Cardiac muscle cell (in vitro differentiated cells and primary cell): Measurements from ENCODE around the gene BIRC6. TPM values are rescaled to one million over a fixed set of nuclear protein-coding genes. Genes with fewer than 3 reads are reported as not detected.

Experiments
- DNase-seq, 2 donors: peaks; one replicate each; pipeline versions ENCODE4 v3.0.0 to v3.0.0-alpha.2; 2010 to 2017; ENCODE audit warnings: low read depth in 1 of 2, low spot score in 1 of 2
- H3K27ac ChIP-seq: fragments of 200-600 bp; sonication (generic); 2 replicates; pipeline ENCODE4 v1.5.1; 2016
- H3K27me3 ChIP-seq: fragments of 200-600 bp; sonication (generic); 2 replicates; pipeline ENCODE4 v1.6.0; 2016; ENCODE audit warnings: control low read depth
- H3K36me3 ChIP-seq: fragments of 200-600 bp; sonication (generic); 2 replicates; pipeline ENCODE4 v1.5.1; 2016; ENCODE audit warnings: control low read depth
- H3K4me1 ChIP-seq: fragments of 200-600 bp; sonication (generic); 2 replicates; pipeline ENCODE4 v1.8.1; 2017; ENCODE audit warnings: low read depth, mild to moderate bottlenecking, mixed run types
- H3K4me3 ChIP-seq: fragments of 200-600 bp; sonication (generic); 2 replicates; pipeline ENCODE4 v1.5.1; 2016; ENCODE audit warnings: mild to moderate bottlenecking
- H3K9me3 ChIP-seq: fragments of 200-600 bp; sonication (generic); 2 replicates; pipeline ENCODE4 v1.5.1; 2017; ENCODE audit warnings: low read depth, mild to moderate bottlenecking, control low read depth
- polyA plus RNA-seq: library from polyadenylated mRNA; unstranded; fragments of >200 nt; fragmentation: Nextera tagmentation; extraction: Ambion mirVana; gene quantifications from 2 replicates; pipeline ENCODE4 v1.2.1, GENCODE V29; 2016
- total RNA-seq: library from RNA; depleted of rRNA; stranded (reverse); fragments of >200 nt; gene quantifications from 2 replicates; pipeline ENCODE4 v1.2.3, GENCODE V29; 2016
- TF ChIP-seq, protein P1 (sequence below): IDR thresholded peaks from 2 replicates; pipeline ENCODE4 v1.5.1; 2012; ENCODE audit warnings: low read depth, mild to moderate bottlenecking, low read length

The BIRC6 gene
- total and polyA plus RNA-seq, 2 experiments from 2014 or later, result 25.0 to 89.9 TPM

DNA sequence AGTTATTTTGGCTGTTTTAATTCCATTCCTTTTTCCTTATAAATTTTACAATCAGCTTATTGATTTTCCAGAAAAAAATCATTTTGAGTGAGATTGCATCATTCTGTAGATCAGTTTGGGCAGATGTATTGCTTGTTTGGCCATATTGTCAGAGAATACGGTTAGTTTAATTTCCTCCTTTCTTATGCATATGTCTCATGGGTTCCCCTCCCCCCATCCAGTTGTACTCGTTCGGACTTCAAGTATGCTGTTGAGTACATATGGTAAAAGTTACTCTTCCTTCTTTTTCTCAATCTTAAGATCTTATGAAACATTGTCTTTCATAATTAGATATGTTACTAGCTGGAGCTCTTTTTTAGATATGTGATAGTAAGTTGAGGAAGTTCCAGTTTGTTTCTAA lies 139.8 kb downstream of the BIRC6 start:
- no peaks in the 10 kb centered on the region for H3K27me3 ChIP-seq
- no peak overlapping the region for H3K4me3 ChIP-seq
- H3K4me1 ChIP-seq, result no peaks in the 10 kb centered on the region
- DNase-seq, result no peak
- H3K36me3 ChIP-seq, result peaks cover 54% of the 10 kb centered on the region
- no peaks in the 10 kb centered on the region for H3K9me3 ChIP-seq
- no peak overlapping the region for H3K27ac ChIP-seq
- TF ChIP-seq, protein P1, sequence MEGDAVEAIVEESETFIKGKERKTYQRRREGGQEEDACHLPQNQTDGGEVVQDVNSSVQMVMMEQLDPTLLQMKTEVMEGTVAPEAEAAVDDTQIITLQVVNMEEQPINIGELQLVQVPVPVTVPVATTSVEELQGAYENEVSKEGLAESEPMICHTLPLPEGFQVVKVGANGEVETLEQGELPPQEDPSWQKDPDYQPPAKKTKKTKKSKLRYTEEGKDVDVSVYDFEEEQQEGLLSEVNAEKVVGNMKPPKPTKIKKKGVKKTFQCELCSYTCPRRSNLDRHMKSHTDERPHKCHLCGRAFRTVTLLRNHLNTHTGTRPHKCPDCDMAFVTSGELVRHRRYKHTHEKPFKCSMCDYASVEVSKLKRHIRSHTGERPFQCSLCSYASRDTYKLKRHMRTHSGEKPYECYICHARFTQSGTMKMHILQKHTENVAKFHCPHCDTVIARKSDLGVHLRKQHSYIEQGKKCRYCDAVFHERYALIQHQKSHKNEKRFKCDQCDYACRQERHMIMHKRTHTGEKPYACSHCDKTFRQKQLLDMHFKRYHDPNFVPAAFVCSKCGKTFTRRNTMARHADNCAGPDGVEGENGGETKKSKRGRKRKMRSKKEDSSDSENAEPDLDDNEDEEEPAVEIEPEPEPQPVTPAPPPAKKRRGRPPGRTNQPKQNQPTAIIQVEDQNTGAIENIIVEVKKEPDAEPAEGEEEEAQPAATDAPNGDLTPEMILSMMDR, result no peak

- H3K27ac ChIP-seq, result no peak overlapping the region
- H3K9me3 ChIP-seq, result no peaks in the 10 kb centered on the region
- H3K27me3 ChIP-seq, result no peaks in the 10 kb centered on the region
- no peak for DNase-seq
- H3K36me3 ChIP-seq, result peaks cover 56% of the 10 kb centered on the region
- TF ChIP-seq, protein P1, result no peak
- no peak overlapping the region for H3K4me3 ChIP-seq
- H3K4me1 ChIP-seq, result no peaks in the 10 kb centered on the region
Measured at GRCh38 chr2:32498306-32498705, 141.5 kb downstream of the BIRC6 start.

GRCh38 chr2:32502941-32503340 lies 146.1 kb downstream of the BIRC6 start:
- H3K36me3 ChIP-seq, result peaks cover 62% of the 10 kb centered on the region
- no peak overlapping the region for H3K27ac ChIP-seq
- H3K4me1 ChIP-seq, result no peaks in the 10 kb centered on the region
- peak in 1 of 2 donors; percentile 52 for DNase-seq
- no peaks in the 10 kb centered on the region for H3K9me3 ChIP-seq
- H3K27me3 ChIP-seq, result no peaks in the 10 kb centered on the region
- TF ChIP-seq, protein P1, result no peak
- H3K4me3 ChIP-seq, result no peak overlapping the region

DNA sequence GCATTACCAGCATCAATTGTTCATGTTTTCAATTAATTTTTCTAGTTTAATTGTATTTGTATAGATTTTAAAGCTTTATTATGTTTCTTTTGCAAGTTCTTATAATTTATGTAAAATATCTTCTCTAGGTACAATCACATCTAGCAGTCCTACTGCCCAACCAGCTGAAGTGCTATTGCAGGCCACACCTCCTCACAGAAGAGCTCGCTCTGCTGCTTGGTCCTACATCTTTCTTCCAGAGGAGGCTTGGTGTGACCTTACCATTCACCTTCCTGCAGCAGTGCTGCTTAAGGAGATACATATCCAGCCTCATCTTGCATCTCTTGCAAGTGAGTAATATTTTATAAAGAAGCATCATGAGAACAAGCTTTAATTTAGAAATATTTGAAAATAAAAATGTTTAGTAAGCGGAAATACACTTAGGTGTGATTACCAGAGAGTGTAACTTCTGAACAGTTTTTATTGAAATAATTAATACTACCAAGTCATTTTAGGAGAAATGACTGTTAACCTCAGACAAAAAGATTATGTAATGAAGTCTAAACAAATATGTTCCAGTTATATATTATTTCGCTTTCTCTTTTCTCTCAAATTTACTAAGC lies 148.2 kb downstream of the BIRC6 start:
- Histone ChIP-seq H3K27ac (no peak overlapping the region), H3K27me3 (no peaks in the 10 kb centered on the region), H3K4me1 (no peaks in the 10 kb centered on the region), H3K4me3 (no peak overlapping the region), H3K9me3 (no peaks in the 10 kb centered on the region), H3K36me3 (peaks cover 58% of the 10 kb centered on the region)
- no peak for DNase-seq
- TF ChIP-seq, protein P1, result no peak

DNA sequence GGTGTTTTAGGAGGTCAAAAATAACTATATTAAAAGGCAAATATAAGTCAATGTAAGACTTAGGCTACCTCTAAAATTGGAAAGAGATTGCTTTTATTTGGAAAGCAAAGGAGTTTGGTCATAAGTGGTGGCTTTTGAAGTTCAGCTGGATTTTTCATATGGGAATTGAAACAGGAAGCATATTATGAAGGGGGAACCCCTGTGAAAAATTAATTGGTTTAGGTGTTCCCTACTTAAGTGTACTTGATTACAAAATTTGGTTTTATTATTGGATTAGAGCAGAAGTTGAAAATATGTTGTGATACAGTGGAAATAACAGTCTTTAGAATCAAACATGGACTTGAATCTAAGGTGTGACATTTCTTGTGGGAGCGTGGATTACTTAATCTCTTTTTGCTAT lies 149.6 kb downstream of the BIRC6 start:
- Histone ChIP-seq H3K27me3 (no peaks in the 10 kb centered on the region), H3K9me3 (no peaks in the 10 kb centered on the region), H3K27ac (no peak overlapping the region), H3K4me3 (no peak overlapping the region), H3K36me3 (peaks cover 50% of the 10 kb centered on the region), H3K4me1 (no peaks in the 10 kb centered on the region)
- DNase-seq, result no peak
- TF ChIP-seq, protein P1, result no peak

DNA sequence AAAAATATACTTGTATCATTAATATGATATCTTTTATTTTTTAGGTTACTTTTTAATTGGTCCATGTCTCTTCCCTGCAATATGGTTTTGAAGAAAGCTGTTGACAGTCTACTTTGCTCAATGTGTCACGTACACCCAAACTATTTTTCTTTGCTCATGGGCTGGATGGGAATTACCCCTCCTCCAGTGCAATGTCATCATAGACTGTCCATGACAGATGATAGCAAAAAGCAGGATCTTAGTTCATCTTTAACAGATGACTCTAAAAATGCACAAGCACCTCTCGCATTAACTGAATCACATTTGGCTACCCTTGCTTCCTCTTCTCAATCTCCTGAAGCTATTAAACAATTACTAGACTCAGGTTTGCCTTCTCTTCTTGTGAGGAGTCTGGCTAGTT lies 158.1 kb downstream of the BIRC6 start:
- no peak overlapping the region for H3K27ac ChIP-seq
- no peak overlapping the region for H3K4me3 ChIP-seq
- H3K27me3 ChIP-seq, result no peaks in the 10 kb centered on the region
- no peaks in the 10 kb centered on the region for H3K9me3 ChIP-seq
- TF ChIP-seq, protein P1, result no peak
- H3K4me1 ChIP-seq, result no peaks in the 10 kb centered on the region
- DNase-seq, result no peak
- H3K36me3 ChIP-seq, result peaks cover 69% of the 10 kb centered on the region
